A673 (cell line): ENCODE data around the gene HK3. TPM values are rescaled to one million over a fixed set of nuclear protein-coding genes. Genes with fewer than 3 reads are reported as not detected.

ENCODE experiments used
- BruUV-seq: library from RNA; stranded (reverse); fragments of 400-500 nt; replicated peaks from 2 replicates; lab custom pipeline; 2021; lab: Mats Ljungman, UMichigan
- CTCF ChIA-PET: fragments of 300-600 bp; sonication (Branson Sonifier 250); formaldehyde crosslinking; loops from one replicate; lab custom pipeline; 2022; ENCODE audit warnings: antibody characterized with exemption; lab: Charles Lee
- POLR2A ChIA-PET: fragments of 300-600 bp; sonication (Branson Sonifier 250); formaldehyde crosslinking; loops from one replicate; lab custom pipeline; 2022; ENCODE audit warnings: antibody characterized with exemption; ENCODE audit not compliant: low non-redundant PET; lab: Charles Lee
- DNase-seq: peaks from one replicate; pipeline ENCODE4 v3.0.0-alpha.2; 2015; ENCODE audit warnings: low spot score
- H3K27ac ChIP-seq: fragments of 200-600 bp; sonication (generic); 2 replicates; pipeline ENCODE4 v1.5.1; 2016; ENCODE audit warnings: mixed run types, low read depth, mild to moderate bottlenecking, mixed read lengths, antibody characterized with exemption, low read length; ENCODE audit not compliant: poor library complexity, severe bottlenecking
- H3K27me3 ChIP-seq: fragments of 200-600 bp; sonication (generic); replicated peaks from 2 replicates; pipeline ENCODE4 v1.6.1; 2017; ENCODE audit warnings: mixed run types, low read depth, mild to moderate bottlenecking, mixed read lengths, antibody characterized with exemption, low read length; ENCODE audit not compliant: insufficient read depth, poor library complexity
- H3K36me3 ChIP-seq: fragments of 200-600 bp; sonication (generic); 2 replicates; pipeline ENCODE4 v1.6.1; 2016; ENCODE audit warnings: mixed run types, mild to moderate bottlenecking, mixed read lengths, antibody characterized with exemption, low read length; ENCODE audit not compliant: insufficient read depth, poor library complexity, severe bottlenecking
- H3K4me1 ChIP-seq: fragments of 200-600 bp; sonication (generic); 2 replicates; pipeline ENCODE4 v1.6.1; 2017; ENCODE audit warnings: mixed run types, mild to moderate bottlenecking, mixed read lengths, antibody characterized with exemption, low read length; ENCODE audit not compliant: insufficient read depth, poor library complexity, severe bottlenecking
- H3K4me3 ChIP-seq: fragments of 200-600 bp; sonication (generic); 2 replicates; pipeline ENCODE4 v1.5.1; 2016; ENCODE audit warnings: low read depth, mixed run types, mild to moderate bottlenecking, mixed read lengths, low read length; ENCODE audit not compliant: poor library complexity, severe bottlenecking
- H3K9me3 ChIP-seq: fragments of 200-600 bp; sonication (generic); 2 replicates; pipeline ENCODE4 v1.6.1; 2016; ENCODE audit warnings: mixed run types, low read depth, mild to moderate bottlenecking, mixed read lengths, antibody characterized with exemption, low read length; ENCODE audit not compliant: poor library complexity, severe bottlenecking
- CTCF ChIP-seq: fragments of 300-800, 200-600 bp; sonication (generic); conservative IDR thresholded peaks from 2 replicates; pipeline ENCODE4 v1.5.1; 2017; ENCODE audit warnings: low read depth, mild to moderate bottlenecking, antibody characterized with exemption, low read length, moderate library complexity, mixed read lengths
- EZH2 ChIP-seq: fragments of 200-600 bp; sonication (generic); IDR thresholded peaks from 2 replicates; pipeline ENCODE4 v1.6.1; 2017; ENCODE audit warnings: borderline replicate concordance, low read depth, mild to moderate bottlenecking, mixed read lengths, antibody characterized with exemption, low read length; ENCODE audit not compliant: poor library complexity, severe bottlenecking
- intact Hi-C: fragments of 100-400 bp; cut with micrococcal nuclease; formaldehyde crosslinking; loops from one replicate; pipeline ENCODE4 v1.10.0; 2022; ENCODE audit not compliant: unreplicated experiment
- total RNA-seq: library from RNA; stranded (reverse); gene quantifications from 2 replicates; pipeline ENCODE4 v1.2.3, GENCODE V29; 2021

The HK3 gene
- total RNA-seq, 1 experiment from 2014 or later, result 0.84 TPM

GRCh38 chr5:176888865-176889165 is 10.3 kb downstream of the HK3 start:
- Histone ChIP-seq H3K4me1 (no peaks in the 10 kb centered on the region), H3K36me3 (no peaks in the 10 kb centered on the region), H3K4me3 (no peak overlapping the region), H3K27ac (no peak overlapping the region), H3K27me3 (no peaks in the 10 kb centered on the region), H3K9me3 (no peaks in the 10 kb centered on the region)
- TF ChIP-seq CTCF (no peak), EZH2 (no peak)
- no peak for DNase-seq
- CTCF ChIA-PET, result no interaction called here
- POLR2A ChIA-PET, result no interaction called here
- intact Hi-C loops, result no loop called here
- BruUV-seq, result no TSS peak

GRCh38 chr5:176888016-176888864 is 10.9 kb downstream of the HK3 start:
- ChIA-PET CTCF (no interaction called here), POLR2A (no interaction called here)
- intact Hi-C loops, result no loop called here
- no peaks in the 10 kb centered on the region for H3K36me3 ChIP-seq
- no peaks in the 10 kb centered on the region for H3K9me3 ChIP-seq
- H3K27ac ChIP-seq, result no peak overlapping the region
- no peaks in the 10 kb centered on the region for H3K4me1 ChIP-seq
- no peaks in the 10 kb centered on the region for H3K27me3 ChIP-seq
- no TSS peak for BruUV-seq
- DNase-seq, result no peak
- TF ChIP-seq EZH2, result no peak
- TF ChIP-seq CTCF, result no peak
- no peak overlapping the region for H3K4me3 ChIP-seq

GRCh38 chr5:176887252-176887849 is 11.8 kb downstream of the HK3 start:
- no peak for DNase-seq
- POLR2A ChIA-PET, result no interaction called here
- intact Hi-C loops, result no loop called here
- Histone ChIP-seq H3K27me3 (no peaks in the 10 kb centered on the region), H3K27ac (no peak overlapping the region), H3K4me1 (no peaks in the 10 kb centered on the region), H3K4me3 (no peak overlapping the region), H3K9me3 (no peaks in the 10 kb centered on the region), H3K36me3 (no peaks in the 10 kb centered on the region)
- no TSS peak for BruUV-seq
- no peak for TF ChIP-seq CTCF
- TF ChIP-seq EZH2, result no peak
- CTCF ChIA-PET, result no interaction called here
